HG03060 (cell line): ENCODE measurements around the gene CCNY.

ENCODE experiments used
- ATAC-seq: cut with Tn5 transposase; IDR thresholded peaks from one replicate; pipeline ENCODE4 v1.9.1; 2021; ENCODE audit warnings: low read depth, moderate number of reproducible peaks; ENCODE audit not compliant: unreplicated experiment

Gene CCNY

DNA sequence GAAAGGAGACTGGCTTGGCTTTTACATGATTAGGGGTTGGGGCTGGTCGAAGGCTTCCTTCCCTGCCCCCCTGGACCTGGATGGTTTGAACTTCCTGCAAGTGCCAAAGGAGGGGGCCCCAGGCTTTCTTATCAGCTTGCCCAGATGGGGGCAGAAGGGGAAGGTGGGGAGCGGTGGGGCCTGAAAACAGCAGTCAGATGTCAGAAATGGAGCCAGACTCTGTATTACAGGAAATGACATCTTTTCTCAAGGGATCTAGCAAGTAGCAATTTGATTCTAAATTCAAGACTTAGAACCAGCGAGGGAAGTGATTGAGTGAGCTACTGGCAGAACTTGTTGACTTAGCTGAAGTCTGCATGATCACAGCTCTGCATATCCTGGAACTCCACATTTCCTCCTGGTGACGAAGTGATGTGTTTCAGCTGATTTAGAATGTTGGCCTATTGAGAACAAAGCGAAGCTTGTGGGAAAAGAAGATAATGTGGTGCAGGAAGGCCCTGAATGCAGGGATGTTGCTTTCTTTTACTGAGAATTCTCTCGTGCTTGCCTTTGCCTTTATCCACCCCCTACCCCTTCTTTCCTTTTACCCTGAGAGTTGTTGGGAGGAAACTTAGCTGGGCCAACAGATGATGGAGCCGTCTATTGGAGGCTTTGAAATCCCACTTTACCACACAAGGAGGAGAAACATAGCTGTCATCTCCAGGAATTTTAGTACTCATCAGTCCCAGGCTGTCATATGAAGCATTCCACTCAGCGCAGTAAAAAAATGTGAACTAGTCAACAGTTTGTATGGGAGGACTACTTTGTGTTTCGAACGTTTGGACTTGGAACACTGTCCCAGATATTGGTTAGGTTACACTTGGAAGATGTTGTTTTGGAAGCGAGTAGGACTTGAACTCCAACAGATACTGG is 43.2 kb downstream of the CCNY start:
- peak; percentile 76 for ATAC-seq

DNA sequence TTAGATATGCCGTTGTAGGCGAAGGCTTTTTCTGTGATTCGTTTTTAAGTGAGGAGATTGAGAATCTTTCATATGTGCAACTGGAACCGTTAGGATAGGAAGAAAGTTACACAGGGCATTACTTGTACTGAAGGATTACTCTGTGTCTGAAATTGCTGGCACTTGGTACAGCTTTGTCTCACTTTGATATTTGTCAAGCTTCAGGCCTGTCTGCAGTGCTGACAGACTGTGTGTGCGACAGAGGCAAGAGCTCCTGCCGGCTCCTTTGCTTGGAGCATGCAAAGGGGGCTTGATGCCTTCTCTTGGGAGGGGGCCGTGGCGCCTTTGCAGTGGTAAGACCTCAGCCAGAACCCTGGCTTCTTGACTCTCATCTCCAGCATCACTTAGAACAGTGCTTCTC is 45.8 kb downstream of the CCNY start:
- ATAC-seq = no peak

GRCh38 chr10:35384265-35384868 is 48.1 kb downstream of the CCNY start:
- ATAC-seq = no peak

DNA sequence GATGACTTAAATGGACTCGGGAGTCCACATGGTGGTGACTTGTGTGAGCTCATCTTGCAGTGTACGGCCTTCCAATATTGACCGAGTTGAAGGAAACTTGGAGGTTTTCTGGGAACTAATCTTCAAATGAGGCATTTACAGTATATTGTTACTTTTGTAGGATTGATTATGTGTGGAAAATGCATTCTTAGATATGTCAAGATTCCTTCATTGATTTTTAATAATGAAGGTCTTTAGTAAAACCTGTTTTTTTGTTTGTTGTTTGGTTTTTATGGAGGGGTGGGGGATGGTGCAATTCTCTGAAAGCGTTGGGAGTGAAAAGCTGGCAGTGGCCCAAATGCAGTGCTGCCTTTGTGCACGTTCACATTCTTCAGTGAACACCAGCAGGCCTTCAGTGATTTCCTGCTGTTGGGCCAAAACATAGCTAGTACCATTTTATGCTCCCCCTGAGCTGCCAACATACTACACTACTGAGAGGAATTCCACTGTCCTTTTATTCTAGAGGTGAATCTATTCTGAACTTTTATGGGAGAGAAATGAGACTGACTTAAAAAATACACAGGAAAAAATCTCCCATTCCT is 50.4 kb downstream of the CCNY start:
- ATAC-seq = no peak

- ATAC-seq = peak; percentile 65
Observed at GRCh38 chr10:35387768-35388167, 51.5 kb downstream of the CCNY start.

DNA sequence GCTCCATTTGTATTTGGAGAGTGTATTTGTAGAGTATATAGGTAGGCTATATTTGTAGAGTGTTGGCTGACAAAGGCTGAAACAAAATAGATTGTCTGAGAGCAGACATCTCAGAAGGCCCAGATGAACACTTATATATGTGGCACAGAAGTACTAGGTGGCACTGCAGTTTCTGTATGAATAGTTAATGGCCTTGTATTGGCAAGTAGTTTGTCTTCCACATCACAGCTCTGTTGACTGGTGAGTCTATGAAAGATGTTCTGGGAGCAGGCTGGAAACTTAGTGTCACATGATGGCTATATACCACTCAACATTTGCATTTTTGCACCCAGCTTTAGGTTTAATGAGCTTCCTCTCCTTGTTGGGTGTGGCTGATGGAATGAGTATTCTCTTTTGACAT is 51.9 kb downstream of the CCNY start:
- ATAC-seq = peak; percentile 61

DNA sequence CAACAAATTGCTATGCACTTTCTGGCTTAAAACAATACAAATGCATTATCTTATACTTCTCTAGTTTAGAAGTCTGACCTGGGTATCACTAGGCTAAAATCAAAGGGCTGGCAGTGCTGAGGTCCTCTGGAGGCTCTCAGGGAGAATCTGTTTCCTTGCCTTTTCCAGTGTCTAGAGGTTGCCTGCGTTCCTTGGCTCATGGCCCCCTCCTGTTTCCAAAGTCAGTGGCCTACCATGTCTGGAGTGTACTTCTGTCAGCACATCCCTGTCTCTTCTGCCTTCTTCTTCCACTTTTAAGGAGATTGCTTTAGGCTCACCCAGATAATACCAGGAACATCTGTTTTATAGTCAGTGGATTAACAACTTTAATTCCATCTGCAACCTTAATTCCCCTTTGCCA is 52.4 kb downstream of the CCNY start:
- no peak for ATAC-seq

DNA sequence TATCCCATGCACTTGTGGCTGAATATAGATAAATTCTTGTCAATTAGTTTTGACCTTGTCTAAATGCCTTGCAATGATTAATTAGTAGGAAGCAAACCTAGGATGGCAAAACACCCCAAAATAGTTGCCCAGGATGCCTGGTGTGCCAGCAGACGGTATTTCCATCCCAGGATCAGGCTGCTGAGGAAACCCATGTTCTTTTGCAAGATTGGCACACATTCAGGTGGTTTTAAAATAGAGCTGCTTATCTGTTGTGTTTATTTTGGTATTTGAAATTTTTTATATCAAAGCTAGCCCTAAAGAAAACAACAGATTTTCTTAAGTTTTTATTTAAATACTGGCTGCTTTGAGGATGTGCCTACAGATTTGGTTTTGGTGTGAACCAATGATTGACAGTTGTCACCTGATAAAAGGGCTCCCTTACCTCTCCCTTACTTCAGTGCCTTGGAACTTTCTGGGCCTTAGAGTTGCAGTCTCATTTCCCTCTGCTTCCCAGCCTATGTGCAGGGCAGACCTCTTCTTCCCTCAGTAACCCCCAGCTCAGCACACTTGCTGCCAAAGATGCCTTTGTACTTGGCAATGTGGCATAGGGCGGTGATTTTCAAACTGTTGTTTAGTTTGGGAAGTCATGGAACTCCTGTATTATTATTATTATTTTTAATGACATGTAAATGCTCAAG is 54.0 kb downstream of the CCNY start:
- no peak for ATAC-seq

- ATAC-seq = no peak
Observed at GRCh38 chr10:35390843-35391152, 54.5 kb downstream of the CCNY start.

DNA sequence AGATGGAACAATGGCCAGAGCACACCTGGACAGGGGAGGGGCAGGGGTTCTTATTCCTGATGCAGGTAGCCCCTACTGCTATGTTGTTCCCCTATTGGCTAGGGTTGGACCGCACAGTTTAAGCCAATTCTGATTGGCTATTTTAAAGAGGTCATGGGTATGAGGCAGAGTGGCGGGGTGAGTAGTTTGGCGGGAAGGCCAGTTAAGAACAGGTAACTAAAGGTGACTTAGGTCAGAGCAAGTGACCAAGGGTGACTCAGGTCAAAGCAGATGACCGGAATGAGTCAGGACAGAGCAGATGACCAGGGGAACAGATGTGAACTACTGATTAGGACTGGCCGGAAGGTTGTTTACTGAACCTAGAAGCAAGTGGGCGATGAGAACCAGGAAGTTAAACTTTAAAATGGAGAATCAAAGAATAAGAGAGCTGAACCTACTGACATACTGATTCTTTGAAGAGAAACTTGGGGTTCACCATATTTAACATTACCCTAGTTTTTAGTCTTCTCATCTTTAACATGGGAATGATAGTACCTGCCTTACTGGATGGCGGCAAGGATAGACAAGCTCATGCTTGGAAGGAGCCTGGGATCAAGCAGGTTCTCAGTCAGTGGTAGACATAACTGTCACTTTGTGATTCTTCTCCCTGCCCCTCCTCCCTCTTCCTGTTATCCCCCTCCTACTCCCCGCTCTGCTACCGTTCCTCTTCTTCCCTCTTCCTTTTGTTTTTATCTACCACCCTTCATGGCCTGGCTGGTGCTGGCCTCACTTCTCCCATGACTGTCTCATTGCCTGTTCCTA is 55.0 kb downstream of the CCNY start:
- no peak for ATAC-seq

GRCh38 chr10:35391954-35392262 is 55.6 kb downstream of the CCNY start:
- ATAC-seq = no peak

GRCh38 chr10:35392482-35393228 is 56.3 kb downstream of the CCNY start:
- ATAC-seq = no peak

- ATAC-seq = no peak
Observed at GRCh38 chr10:35394411-35394851, 58.1 kb downstream of the CCNY start.

DNA sequence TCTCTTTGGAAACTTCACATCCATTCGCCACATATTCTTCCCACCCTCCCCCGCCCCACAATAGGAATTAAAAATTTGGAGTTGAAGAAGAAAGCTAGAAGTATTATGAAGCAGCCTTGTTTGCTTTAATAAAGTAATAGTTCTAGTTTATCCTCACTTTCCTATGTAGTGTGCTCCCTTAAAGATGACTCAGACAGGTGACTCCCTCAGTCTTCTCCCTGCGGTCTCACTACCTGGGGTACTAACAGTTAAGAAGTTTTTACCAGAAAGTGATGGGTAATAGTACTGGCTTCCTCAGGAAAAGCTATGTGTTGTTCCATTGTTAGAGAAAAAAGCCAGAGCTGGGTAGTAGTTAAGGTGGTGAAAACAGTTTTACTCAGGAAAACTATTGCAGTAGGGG is 58.6 kb downstream of the CCNY start:
- ATAC-seq = no peak

DNA sequence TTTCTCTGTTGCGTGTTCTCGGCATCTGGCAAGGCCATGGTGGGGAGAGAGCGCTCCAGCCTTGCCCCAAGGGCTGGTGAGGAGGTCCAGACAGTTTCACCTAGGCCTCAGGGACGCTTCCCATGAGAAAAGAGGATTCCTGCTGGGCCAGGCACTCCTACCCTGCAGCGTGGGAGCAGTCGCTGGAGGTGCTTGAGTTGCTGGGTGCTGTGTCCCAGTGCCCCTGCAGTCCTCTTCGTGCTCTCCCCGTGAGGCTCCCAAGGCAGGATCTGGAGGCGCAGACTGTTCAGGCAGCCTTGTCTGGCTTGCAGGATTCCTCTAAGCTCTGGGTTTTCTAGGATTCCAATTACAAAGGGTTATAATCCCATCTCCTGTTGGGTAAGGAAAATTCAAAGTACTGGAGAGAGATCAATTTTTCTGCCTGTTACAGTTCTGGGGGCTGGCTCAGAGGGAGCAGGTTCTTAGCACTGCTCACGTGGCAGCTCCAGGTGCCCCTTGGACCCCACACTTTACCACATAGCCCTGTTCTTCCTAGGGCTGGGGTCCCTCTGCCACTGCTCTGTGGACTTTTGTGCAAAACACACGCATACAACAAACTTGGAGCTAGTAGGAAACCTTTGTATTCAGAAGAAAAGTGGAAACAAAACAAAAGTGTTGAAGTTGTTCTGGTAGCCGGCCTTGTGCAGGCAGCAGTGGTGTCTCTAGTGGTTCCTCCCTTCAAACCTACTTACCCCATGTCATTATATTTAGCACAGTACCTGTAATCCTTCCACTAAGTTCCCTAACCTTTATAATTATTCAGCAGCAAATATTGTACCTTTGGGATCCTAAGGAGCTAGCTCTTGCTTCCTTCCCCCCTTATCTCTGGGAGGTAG is 60.5 kb downstream of the CCNY start:
- ATAC-seq = no peak

GRCh38 chr10:35397953-35398352 is 61.6 kb downstream of the CCNY start:
- ATAC-seq = no peak

- no peak for ATAC-seq
Observed at GRCh38 chr10:35398355-35398754, 62.0 kb downstream of the CCNY start.

- no peak for ATAC-seq
Observed at GRCh38 chr10:35398908-35399307, 62.6 kb downstream of the CCNY start.

DNA sequence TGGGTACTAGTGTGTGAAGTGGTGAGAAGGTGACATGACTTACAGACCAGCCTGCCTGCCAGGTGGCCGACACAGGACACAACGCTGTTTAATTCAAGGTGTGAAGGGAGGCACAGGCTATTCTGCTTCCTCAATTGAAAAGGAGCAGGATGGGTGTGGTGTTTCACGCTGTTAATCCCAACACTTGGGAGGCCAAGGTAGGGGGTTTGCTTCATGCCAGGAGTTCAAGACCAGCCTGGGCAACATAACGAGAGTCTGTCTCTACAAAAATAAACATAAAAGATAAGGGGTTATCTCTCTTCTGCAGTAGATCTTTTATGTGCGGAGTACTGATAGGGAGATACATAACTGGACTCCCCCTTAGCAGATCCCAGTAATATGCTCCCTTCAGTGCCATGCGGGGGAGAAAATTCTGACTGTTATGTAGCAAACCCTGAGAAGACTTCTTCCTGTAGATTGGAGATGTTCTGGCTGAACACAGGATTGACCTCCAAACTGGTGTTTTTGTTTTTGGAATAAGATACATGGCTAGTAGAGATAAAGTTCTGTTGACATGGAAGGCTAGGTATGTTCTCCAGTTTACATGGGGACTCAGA is 63.2 kb downstream of the CCNY start:
- ATAC-seq = no peak
